ENCODE results near the gene SLCO4C1. TPM values are rescaled to one million over a fixed set of nuclear protein-coding genes. Genes with fewer than 3 reads are reported as not detected.

The SLCO4C1 gene
- total and polyA plus RNA-seq, 2 of the 4 experiments (the other 2 are of a cell fraction), result not detected

DNA sequence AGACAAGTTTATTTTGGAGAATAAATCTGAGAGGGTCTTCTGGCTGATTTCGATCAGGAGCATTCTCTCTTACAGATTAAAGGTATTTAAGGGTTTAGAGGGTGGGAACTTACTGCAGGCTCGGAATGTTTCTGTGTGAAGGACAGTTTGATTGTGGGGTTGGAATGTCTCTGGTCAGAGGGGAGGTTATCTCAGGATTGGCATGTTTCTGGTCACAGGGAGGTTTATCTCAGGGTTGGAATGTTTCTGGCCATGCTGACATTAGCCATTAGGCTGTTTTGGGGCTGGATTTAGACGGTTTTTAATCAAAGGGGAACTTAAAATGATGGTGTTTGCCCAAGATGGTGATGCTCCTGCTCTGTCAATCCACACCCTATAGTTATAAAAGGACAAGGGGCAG lies 95.2 kb downstream of the SLCO4C1 start:
- Histone ChIP-seq H3K9me3 (ENCODE audit: control insufficient read depth, insufficient read depth, low read length) (peaks cover 6% of the 10 kb centered on the region; the same call in 1 of the 2 replicates), H2BK15ac (ENCODE audit: low read depth, low read length) (no peak overlapping the region), H4K20me1 (ENCODE audit: insufficient read depth, low read length) (no peaks in the 10 kb centered on the region), H4K91ac (ENCODE audit: insufficient read depth, low read depth, low read length) (no peak overlapping the region), H3K36me3 (ENCODE audit: control insufficient read depth, insufficient read depth, low read length) (no peaks in the 10 kb centered on the region), H2BK20ac (ENCODE audit: low read depth, low read length) (no peak overlapping the region), H2AFZ (replicated peaks; ENCODE audit: low read length, poor library complexity) (no peak overlapping the region), H2AK9ac (replicated peaks; ENCODE audit: low read depth, low read length, poor library complexity) (no peak overlapping the region), H3K9ac (ENCODE audit: low read depth, low read length) (no peak overlapping the region), H4K5ac (ENCODE audit: low read depth, low read length) (no peak overlapping the region), H3K4me3 (ENCODE audit: insufficient read depth, low read depth, low read length) (no peak overlapping the region), H3K4me1 (ENCODE audit: control insufficient read depth, insufficient read depth, low read length) (no peaks in the 10 kb centered on the region), H4K8ac (ENCODE audit: low read depth in 2 of 2, low read length in 2 of 2) (no peak overlapping the region), H3K4ac (ENCODE audit: low read depth, low read length) (no peak overlapping the region), H3K23ac (ENCODE audit: low read depth, low read length) (no peak overlapping the region), H2BK120ac (ENCODE audit: low read depth, low read length) (no peak overlapping the region), H3K27ac (ENCODE audit: insufficient read depth, low read length) (no peak overlapping the region), H3K4me2 (ENCODE audit: low read depth, low read length) (no peak overlapping the region), H3K14ac (replicated peaks; ENCODE audit: low read depth, low read length) (no peak overlapping the region), H3K9me1 (ENCODE audit: insufficient read depth, low read length) (no peaks in the 10 kb centered on the region), H2AK5ac (ENCODE audit: low read depth, low read length) (no peak overlapping the region), H2BK5ac (ENCODE audit: low read depth, low read length, poor library complexity, severe bottlenecking) (no peak overlapping the region), H3K56ac (ENCODE audit: extremely low read depth, insufficient read depth, low read length) (no peak overlapping the region), H3K18ac (ENCODE audit: low read depth, low read length) (no peak overlapping the region), H3K79me1 (ENCODE audit: low read depth in 1 of 2, low read length in 2 of 2) (no peaks in the 10 kb centered on the region), H3K27me3 (ENCODE audit: control insufficient read depth, insufficient read depth, low read length) (no peaks in the 10 kb centered on the region)
- ChIA-PET CTCF (no interaction called here), POLR2A (ENCODE audit: unreplicated experiment) (no interaction called here)
- TF ChIP-seq RCOR1 (IDR thresholded peaks at IDR 0.05; ENCODE audit: insufficient replicate concordance, low read length) (no peak), RAD21 (IDR thresholded peaks at IDR 0.05; ENCODE audit: low read length) (no peak), FOS (IDR thresholded peaks at IDR 0.05; ENCODE audit: low read depth, low read length) (no peak), CHD1 (IDR thresholded peaks at IDR 0.05; ENCODE audit: low read depth, low read length) (no peak), RFX5 (IDR thresholded peaks at IDR 0.05; ENCODE audit: low read depth, low read length) (no peak), BHLHE40 (IDR thresholded peaks at IDR 0.05; ENCODE audit: low read depth, low read length) (no peak), NFE2L2 (IDR thresholded peaks at IDR 0.05; ENCODE audit: low read depth, low read length) (no peak), MAFK (IDR thresholded peaks at IDR 0.05; ENCODE audit: low read depth, low read length) (no peak), SMC3 (IDR thresholded peaks at IDR 0.05; ENCODE audit: low read depth, low read length) (no peak), MAZ (IDR thresholded peaks at IDR 0.05; ENCODE audit: borderline replicate concordance, low read depth, low read length) (no peak), MXI1 (IDR thresholded peaks at IDR 0.05; ENCODE audit: borderline replicate concordance, low read depth, low read length) (no peak), POLR2A (IDR thresholded peaks at IDR 0.05; ENCODE audit: low read depth, low read length) (no peak), CEBPB (IDR thresholded peaks at IDR 0.05; ENCODE audit: low read depth, low read length) (no peak)
- TF ChIP-seq, protein P1, sequence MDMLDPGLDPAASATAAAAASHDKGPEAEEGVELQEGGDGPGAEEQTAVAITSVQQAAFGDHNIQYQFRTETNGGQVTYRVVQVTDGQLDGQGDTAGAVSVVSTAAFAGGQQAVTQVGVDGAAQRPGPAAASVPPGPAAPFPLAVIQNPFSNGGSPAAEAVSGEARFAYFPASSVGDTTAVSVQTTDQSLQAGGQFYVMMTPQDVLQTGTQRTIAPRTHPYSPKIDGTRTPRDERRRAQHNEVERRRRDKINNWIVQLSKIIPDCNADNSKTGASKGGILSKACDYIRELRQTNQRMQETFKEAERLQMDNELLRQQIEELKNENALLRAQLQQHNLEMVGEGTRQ (IDR thresholded peaks at IDR 0.05; ENCODE audit: low read depth, low read length), result no peak
- TF ChIP-seq, protein P2, sequence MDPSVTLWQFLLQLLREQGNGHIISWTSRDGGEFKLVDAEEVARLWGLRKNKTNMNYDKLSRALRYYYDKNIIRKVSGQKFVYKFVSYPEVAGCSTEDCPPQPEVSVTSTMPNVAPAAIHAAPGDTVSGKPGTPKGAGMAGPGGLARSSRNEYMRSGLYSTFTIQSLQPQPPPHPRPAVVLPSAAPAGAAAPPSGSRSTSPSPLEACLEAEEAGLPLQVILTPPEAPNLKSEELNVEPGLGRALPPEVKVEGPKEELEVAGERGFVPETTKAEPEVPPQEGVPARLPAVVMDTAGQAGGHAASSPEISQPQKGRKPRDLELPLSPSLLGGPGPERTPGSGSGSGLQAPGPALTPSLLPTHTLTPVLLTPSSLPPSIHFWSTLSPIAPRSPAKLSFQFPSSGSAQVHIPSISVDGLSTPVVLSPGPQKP (IDR thresholded peaks at IDR 0.05; ENCODE audit: borderline replicate concordance, low read depth, low read length), result no peak
- TF ChIP-seq, protein P3, sequence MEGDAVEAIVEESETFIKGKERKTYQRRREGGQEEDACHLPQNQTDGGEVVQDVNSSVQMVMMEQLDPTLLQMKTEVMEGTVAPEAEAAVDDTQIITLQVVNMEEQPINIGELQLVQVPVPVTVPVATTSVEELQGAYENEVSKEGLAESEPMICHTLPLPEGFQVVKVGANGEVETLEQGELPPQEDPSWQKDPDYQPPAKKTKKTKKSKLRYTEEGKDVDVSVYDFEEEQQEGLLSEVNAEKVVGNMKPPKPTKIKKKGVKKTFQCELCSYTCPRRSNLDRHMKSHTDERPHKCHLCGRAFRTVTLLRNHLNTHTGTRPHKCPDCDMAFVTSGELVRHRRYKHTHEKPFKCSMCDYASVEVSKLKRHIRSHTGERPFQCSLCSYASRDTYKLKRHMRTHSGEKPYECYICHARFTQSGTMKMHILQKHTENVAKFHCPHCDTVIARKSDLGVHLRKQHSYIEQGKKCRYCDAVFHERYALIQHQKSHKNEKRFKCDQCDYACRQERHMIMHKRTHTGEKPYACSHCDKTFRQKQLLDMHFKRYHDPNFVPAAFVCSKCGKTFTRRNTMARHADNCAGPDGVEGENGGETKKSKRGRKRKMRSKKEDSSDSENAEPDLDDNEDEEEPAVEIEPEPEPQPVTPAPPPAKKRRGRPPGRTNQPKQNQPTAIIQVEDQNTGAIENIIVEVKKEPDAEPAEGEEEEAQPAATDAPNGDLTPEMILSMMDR (conservative IDR thresholded peaks at IDR 0.05; ENCODE audit: low read depth, low read length), result no peak
- ATAC-seq (ENCODE audit: low read depth) (no peak), DNase-seq (no peak)
- in situ Hi-C loops (cut with MboI; ENCODE audit: low sequenced_read_pairs), result no loop called here
- BruUV-seq (replicated peaks), result no TSS peak
- intact Hi-C loops (cut with micrococcal nuclease), result no loop called here
- WGBS, 2 experiments (ENCODE audit: extremely low coverage in 2 of 2, insufficient read length in 1 of 2), result no CpG with 5 or more reads among the region's 3 CpGs
- dilution Hi-C loops (cut with HindIII; ENCODE audit: low sequenced_read_pairs, unreplicated experiment), result no loop called here

Data from IMR-90 (cell line).